Kidney (tissue), 14 donors: ENCODE measurements around the gene TACC2. TPM values are rescaled to one million over a fixed set of nuclear protein-coding genes. Genes with fewer than 3 reads are reported as not detected.

Experiments
- DNase-seq, 5 donors: peaks; one replicate each; pipeline ENCODE4 v3.0.0-alpha.2; 2013 to 2020
- FAIRE-seq: peaks from 2 replicates; lab custom pipeline; 2012; peaks lifted over from hg19 to GRCh38; lab: Jason Lieb, UNC
- H3K27ac ChIP-seq, 2 donors: one replicate each; pipeline ENCODE4 v1.7.0; 2013; ENCODE audit warnings: low read depth in 2 of 2, low read length in 2 of 2, inconsistent platforms in 1 of 2
- H3K27me3 ChIP-seq: one replicate; pipeline ENCODE4 v1.7.1; 2013; ENCODE audit warnings: low read length, inconsistent platforms; ENCODE audit not compliant: control insufficient read depth, insufficient read depth
- H3K36me3 ChIP-seq, 3 donors: one replicate each; pipeline versions ENCODE4 v1.7.0 to v1.7.1; 2013; ENCODE audit warnings: low read length in 3 of 3, control low read depth in 1 of 3, inconsistent platforms in 1 of 3; ENCODE audit not compliant: insufficient read depth in 3 of 3, control insufficient read depth in 2 of 3
- H3K4me1 ChIP-seq, 3 donors: one replicate each; pipeline versions ENCODE4 v1.7.0 to v1.7.1; 2013; ENCODE audit warnings: low read length in 3 of 3, inconsistent platforms in 1 of 3, low read depth in 1 of 3; ENCODE audit not compliant: control insufficient read depth in 2 of 3, insufficient read depth in 2 of 3
- H3K4me3 ChIP-seq, 3 donors: one replicate each; pipeline versions ENCODE4 v1.7.0 to v1.8.1; 2013; ENCODE audit warnings: low read length in 3 of 3, control low read depth in 1 of 3, inconsistent platforms in 1 of 3
- H3K9ac ChIP-seq, 3 donors: one replicate each; pipeline versions ENCODE4 v1.7.0 to v1.7.1; 2013; ENCODE audit warnings: low read length in 3 of 3, control low read depth in 1 of 3, inconsistent platforms in 1 of 3
- H3K9me3 ChIP-seq, 3 donors: one replicate each; pipeline versions ENCODE4 v1.7.0 to v1.7.1; 2013; ENCODE audit warnings: low read length in 3 of 3, control low read depth in 1 of 3, inconsistent platforms in 1 of 3; ENCODE audit not compliant: control insufficient read depth in 2 of 3, insufficient read depth in 1 of 3
- CTCF ChIP-seq: IDR thresholded peaks from 3 replicates; pipeline ENCODE4 v1.5.1; 2012; ENCODE audit warnings: mild to moderate bottlenecking, moderate library complexity, borderline replicate concordance; ENCODE audit not compliant: insufficient read depth; ENCODE audit errors: extremely low read depth
- intact Hi-C: fragments of 100-400 bp; cut with DNase I; formaldehyde crosslinking; loops from one replicate; pipeline ENCODE4 v1.11.1; 2022
- polyA plus RNA-seq: library from polyadenylated mRNA; stranded (reverse); fragments of 350-450 nt; fragmentation: Illumina TruSeq; extraction: RNeasy Lipid Tissue Mini Kit (QIAGEN cat#74804); gene quantifications from one replicate; pipeline ENCODE4 v1.2.3, GENCODE V29; 2014; ENCODE audit warnings: low read depth, low replicate concordance; ENCODE audit not compliant: insufficient read depth
- total RNA-seq: library from RNA; stranded (reverse); fragmentation: NEBNext Ultra II Directional; extraction: Animal tissue kit (Norgen Biotek cat#: 25700); gene quantifications from one replicate; pipeline ENCODE4 v1.2.1, GENCODE V29; 2021
- donor health status: control.
- donor health status: control.
- donor health status: control.
- donor health status: control.
- donor health status: control.
- donor health status: DM: yes; HTN: yes; CAD: no.
- donor health status: Normal renal cell carcinoma (clear cell type).

Gene TACC2
- total and polyA plus RNA-seq, 2 donors from 2014 or later = 36.4 to 81.0 TPM

GRCh38 chr10:122142641-122143237 is 153.8 kb downstream of the TACC2 start:
- Histone ChIP-seq H3K4me1 (peaks cover 0 to 38% (median 30%) of the 10 kb centered on the region in 3 donors), H3K4me3 (no peak overlapping the region), H3K9me3 (no peaks in the 10 kb centered on the region), H3K36me3 (peaks cover 0 to 5% (median 0%) of the 10 kb centered on the region in 3 donors), H3K9ac (no peak overlapping the region), H3K27ac (peak overlapping the region; percentile 9 to 51), H3K27me3 (no peaks in the 10 kb centered on the region)
- DNase-seq (peak in 4 of 5 donors; percentile 60 to 83 (median 68)), FAIRE-seq (no peak)
- intact Hi-C loops = no loop called here
- TF ChIP-seq CTCF = peak; percentile 78

GRCh38 chr10:122143238-122143841 is 154.4 kb downstream of the TACC2 start:
- FAIRE-seq = no peak

GRCh38 chr10:122144199-122144598 is 155.2 kb downstream of the TACC2 start:
- no peak overlapping the region for H3K27ac ChIP-seq

More at GRCh38 chr10:122143238-122143841, 154.4 kb downstream of the TACC2 start:
- H3K4me3 ChIP-seq = no peak overlapping the region
- H3K36me3 ChIP-seq = peaks cover 0 to 5% (median 0%) of the 10 kb centered on the region in 3 donors
- no peak overlapping the region for H3K9ac ChIP-seq
- intact Hi-C loops = no loop called here
- no peak for TF ChIP-seq CTCF
- no peaks in the 10 kb centered on the region for H3K9me3 ChIP-seq
- no peaks in the 10 kb centered on the region for H3K27me3 ChIP-seq
- H3K4me1 ChIP-seq = peaks cover 0 to 40% (median 30%) of the 10 kb centered on the region in 3 donors
- peak overlapping the region in 1 of 2 donors; percentile 9 for H3K27ac ChIP-seq
- DNase-seq = peak in 2 of 5 donors; percentile 56 to 65

More at GRCh38 chr10:122144199-122144598, 155.2 kb downstream of the TACC2 start:
- peaks cover 0 to 5% (median 0%) of the 10 kb centered on the region in 3 donors for H3K36me3 ChIP-seq
- H3K9me3 ChIP-seq = no peaks in the 10 kb centered on the region
- DNase-seq = no peak
- no peak for TF ChIP-seq CTCF
- FAIRE-seq = no peak
- no peaks in the 10 kb centered on the region for H3K27me3 ChIP-seq
- intact Hi-C loops = no loop called here
- no peak overlapping the region for H3K9ac ChIP-seq
- H3K4me1 ChIP-seq = peaks cover 0 to 43% (median 30%) of the 10 kb centered on the region in 3 donors
- H3K4me3 ChIP-seq = no peak overlapping the region
